GM18867 (cell line): Measurements from ENCODE around the gene UBASH3A.

Experiments used
- ATAC-seq: cut with Tn5 transposase; IDR thresholded peaks from one replicate; pipeline ENCODE4 v1.9.1; 2021; ENCODE audit warnings: mild to moderate bottlenecking, moderate library complexity; ENCODE audit not compliant: unreplicated experiment

Gene UBASH3A

DNA sequence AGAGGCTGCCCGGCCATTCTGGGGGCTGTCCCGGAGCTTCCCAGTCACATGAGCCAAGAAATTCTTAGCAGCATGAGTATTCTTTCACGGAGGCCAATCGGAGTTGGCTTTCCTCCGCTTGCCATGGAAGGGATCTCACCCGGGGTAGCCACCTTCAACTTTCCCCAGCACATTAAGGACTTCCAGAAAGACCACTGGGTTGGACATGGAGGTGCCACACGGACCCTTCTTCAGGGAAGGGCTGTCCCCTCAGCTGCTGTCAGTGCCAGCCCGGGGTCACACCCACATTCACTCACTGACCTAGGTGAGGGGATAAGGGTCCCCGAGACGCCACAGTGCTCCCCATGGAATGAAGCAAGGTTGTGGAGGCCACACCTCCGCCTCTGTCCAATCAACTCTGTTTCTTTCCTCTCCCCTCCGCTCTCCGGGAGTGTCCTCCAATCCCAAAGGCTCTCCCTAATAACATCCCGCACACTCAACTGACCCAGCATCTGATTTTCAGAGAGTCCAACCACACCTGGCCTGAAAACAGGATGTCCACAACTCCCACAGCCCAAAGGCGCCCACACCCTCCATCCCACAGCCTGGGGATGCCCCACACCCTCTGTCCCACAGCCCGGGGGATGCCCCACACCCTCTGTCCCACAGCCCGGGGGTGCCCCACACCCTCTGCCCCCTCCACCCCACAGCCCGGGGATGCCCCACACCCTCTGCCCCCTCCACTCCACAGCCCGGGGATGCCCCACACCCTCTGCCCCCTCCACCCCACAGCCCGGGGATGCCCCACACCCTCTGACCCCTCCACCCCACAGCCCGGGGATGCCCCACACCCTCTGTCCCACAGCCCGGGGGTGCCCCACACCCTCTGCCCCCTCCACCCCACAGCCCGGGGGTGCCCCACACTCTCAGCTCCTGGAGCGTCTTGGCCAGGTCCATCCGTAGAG lies 73.0 kb downstream of the UBASH3A start:
- no peak for ATAC-seq

DNA sequence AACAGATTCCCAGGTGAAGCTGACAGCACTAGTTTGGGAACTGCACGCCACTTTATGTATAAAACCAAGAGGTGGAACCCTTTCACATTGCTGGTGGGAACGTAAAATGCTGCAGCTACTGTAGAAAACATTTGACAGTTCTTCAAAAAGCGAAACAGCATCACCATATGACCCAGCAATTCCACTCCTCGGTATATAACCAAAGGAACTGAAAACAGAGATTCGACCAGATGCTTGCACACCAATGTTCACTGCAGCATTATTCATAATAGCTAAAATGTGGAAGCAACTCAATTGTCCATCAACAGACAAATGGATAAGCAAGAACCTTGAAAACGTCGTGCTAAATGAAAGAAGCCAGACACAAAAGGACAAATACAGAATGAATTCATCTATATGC lies 74.8 kb downstream of the UBASH3A start:
- ATAC-seq, result peak; percentile 47

GRCh38 chr21:42479582-42479981 lies 75.9 kb downstream of the UBASH3A start:
- ATAC-seq, result no peak

DNA sequence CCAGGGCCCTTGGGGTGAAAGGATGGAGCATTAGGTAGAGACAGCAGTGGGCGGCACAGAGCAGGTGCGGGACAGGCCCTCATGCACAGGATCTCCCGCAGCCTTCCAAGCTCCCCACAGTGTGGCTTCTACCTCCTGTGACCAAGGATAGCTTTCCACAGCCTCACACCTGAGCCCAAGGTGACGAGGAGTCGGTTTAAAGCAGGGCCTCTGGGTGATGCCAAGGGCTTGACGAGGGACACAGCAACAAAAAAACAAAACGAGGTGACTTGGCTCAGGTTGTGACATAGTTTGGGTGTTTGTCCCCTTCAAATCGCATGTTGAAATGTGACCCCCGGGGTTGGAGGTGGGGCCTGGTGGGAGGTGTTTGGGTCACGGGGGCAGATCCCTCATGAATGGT lies 77.0 kb downstream of the UBASH3A start:
- no peak for ATAC-seq

DNA sequence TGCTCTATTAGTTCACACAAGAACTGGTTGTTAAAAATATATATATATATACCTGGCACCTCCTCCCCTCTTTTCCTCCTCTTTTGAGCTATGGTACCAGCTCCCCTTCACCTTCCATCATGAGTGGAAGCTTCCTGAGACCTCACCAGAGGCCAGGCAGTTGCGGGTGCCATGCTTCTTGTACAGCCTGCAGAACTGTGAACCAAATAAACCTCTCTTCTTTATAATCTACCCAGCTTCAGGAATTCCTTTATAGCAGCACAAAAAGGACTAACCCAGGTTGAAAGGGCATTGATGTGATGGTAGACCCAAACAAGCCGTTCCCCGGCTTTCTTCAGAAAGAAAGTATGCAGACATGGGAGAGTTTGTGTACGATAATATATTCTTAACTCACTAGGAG lies 77.5 kb downstream of the UBASH3A start:
- no peak for ATAC-seq

GRCh38 chr21:42484966-42485365 lies 81.3 kb downstream of the UBASH3A start:
- ATAC-seq, result no peak

- ATAC-seq, result no peak
Measured at GRCh38 chr21:42486072-42486471, 82.4 kb downstream of the UBASH3A start.

GRCh38 chr21:42486531-42486930 lies 82.8 kb downstream of the UBASH3A start:
- ATAC-seq, result no peak

GRCh38 chr21:42489006-42489563 lies 85.4 kb downstream of the UBASH3A start:
- ATAC-seq, result no peak

- no peak for ATAC-seq
Measured at GRCh38 chr21:42489991-42490390, 86.3 kb downstream of the UBASH3A start.

DNA sequence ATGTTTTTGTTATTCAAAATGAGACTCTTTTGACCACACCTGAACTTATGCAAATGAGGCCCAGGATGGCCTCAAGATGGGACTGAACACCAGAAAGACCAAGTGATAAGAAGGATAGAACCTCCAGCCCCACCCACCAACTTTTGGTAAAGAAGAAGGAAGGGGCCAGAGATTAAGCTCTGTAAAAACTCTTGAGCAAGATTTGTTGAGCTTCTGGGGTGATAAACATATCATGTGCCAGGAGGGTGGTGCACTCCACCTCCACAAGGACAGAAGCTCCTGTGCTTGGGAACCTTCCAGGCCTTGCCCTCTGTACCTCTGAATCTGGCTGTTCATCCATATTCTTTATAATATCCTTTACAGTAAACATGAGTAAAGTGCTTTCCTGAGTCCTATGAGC lies 87.0 kb downstream of the UBASH3A start:
- no peak for ATAC-seq

GRCh38 chr21:42491328-42491727 lies 87.6 kb downstream of the UBASH3A start:
- ATAC-seq, result no peak

GRCh38 chr21:42492201-42492600 lies 88.5 kb downstream of the UBASH3A start:
- ATAC-seq, result no peak

DNA sequence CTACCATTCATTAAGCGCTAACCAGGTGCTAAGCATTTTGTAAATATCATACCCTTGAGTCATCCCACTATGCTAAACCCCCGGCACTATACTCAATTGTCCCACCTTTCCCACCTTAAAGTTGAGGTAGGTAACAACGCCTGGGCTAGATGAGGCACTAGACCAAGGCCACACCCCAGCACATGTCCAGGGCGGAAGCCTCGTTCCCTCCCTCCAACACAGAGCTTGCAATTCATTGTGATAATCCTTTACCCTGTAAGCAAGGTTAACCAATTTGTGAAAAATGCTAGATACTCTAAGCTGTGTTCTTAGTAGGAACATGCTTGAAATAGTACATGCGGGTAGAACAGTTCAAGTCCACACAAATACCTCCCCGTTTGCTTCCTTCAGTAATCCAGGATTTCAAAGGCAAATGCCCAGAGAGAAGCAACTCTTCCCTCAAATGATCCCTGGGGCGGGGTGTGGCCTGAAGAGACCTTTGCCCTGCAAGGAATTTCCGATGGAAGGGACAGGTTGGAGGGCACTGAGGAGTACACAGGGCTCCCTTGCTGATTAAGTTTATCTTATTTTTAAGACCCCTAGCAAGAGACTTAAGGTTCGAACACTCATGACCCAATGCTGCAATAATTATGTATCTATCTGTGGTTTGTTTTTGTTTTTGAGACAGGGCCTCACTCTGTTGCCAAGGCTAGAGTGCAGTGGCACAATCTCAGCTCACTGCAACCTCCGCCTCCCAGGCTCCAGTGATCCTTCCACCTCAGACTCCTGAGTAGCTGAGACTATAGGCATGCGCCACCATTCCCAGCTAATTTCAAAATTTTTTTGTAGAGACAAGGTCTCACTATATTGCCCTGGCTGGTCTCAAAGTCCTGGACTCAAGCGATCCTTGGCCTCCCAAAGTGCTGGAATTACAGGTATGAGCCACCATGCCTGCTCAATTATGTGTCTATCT lies 89.7 kb downstream of the UBASH3A start:
- ATAC-seq, result no peak

- no peak for ATAC-seq
Measured at GRCh38 chr21:42495027-42495426, 91.3 kb downstream of the UBASH3A start.

GRCh38 chr21:42495765-42496119 lies 92.0 kb downstream of the UBASH3A start:
- ATAC-seq, result no peak

GRCh38 chr21:42496120-42496838 lies 92.6 kb downstream of the UBASH3A start, which contains the start of gene RSPH1:
Gene RSPH1 (minus strand): TSS chr21:42496224. CDS start chr21:42496186, 38 bp downstream.
- ATAC-seq, result peak; percentile 98

DNA sequence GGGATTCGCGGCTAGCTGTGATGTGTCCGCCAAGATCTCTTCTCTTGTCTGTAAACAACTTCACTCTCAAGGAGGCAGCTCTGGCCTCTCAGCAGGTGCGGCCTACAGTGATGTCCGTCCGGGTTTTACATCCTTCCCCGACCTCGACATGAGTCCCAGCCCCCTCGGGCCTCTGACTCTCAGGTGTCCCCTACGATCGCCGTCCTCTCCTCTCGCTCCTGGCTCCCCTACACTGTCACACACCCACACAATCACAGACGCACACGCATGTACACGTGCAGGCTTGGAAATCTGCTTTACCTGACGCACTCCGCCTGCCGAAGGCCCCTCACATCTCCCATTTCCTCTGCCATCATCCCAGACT lies 93.1 kb downstream of the UBASH3A start:
- no peak for ATAC-seq
